K562 (cell line): ENCODE data around the gene SMG1. TPM values are rescaled to one million over a fixed set of nuclear protein-coding genes. Genes with fewer than 3 reads are reported as not detected.

Experiments used
- ATAC-seq: fragments of 200-7000 bp; cut with Tn5 transposase; 3 replicates; pipeline ENCODE4 v1.9.1; 2020; ENCODE audit warnings: moderate library complexity
- BruUV-seq: library from RNA; stranded (reverse); fragments of 400-500 nt; replicated peaks from 2 replicates; lab custom pipeline; 2021; lab: Mats Ljungman, UMichigan
- CTCF ChIA-PET: fragments of 300-600 bp; formaldehyde crosslinking; extraction: SDS; loops from one replicate; lab custom pipeline; 2021; ENCODE audit warnings: low intra/inter-chr PET ratio; lab: Yijun Ruan, JAX
- POLR2A ChIA-PET: fragments of 300-600, 350-650 bp; sonication (Branson Sonifier 250); formaldehyde crosslinking; extraction: SDS; loops from one replicate; lab custom pipeline; 2021; ENCODE audit warnings: antibody characterized with exemption, inconsistent platforms; lab: Yijun Ruan, JAX
- DNase-seq, 4 experiments: peaks; one replicate each; pipeline versions ENCODE4 v3.0.0 to v3.0.0-alpha.2; 2011 to 2018; ENCODE audit warnings: low spot score in 3 of 4, mixed read lengths in 3 of 4; ENCODE audit errors: extremely low read depth in 1 of 4
- FAIRE-seq: peaks from 2 replicates; lab custom pipeline; 2011; peaks lifted over from hg19 to GRCh38; lab: Jason Lieb, UNC
- H2AFZ ChIP-seq: 2 replicates; pipeline ENCODE4 v1.6.0; 2011; ENCODE audit warnings: low read depth, low read length, control low read depth, inconsistent platforms
- H3K27ac ChIP-seq: fragments of 200-600 bp; 3 replicates; pipeline ENCODE4 v1.8.0; 2011; ENCODE audit warnings: low read depth, mild to moderate bottlenecking, control low read depth, inconsistent platforms, low read length, moderate library complexity, mixed read lengths; ENCODE audit errors: extremely low read depth
- H3K27me3 ChIP-seq, 2 experiments: fragments of 300-600 bp in 1 of 2; 2 replicates in 1 of 2; 3 replicates in 1 of 2; pipeline versions ENCODE4 v1.6.0 to v1.8.0; 2011; ENCODE audit warnings: inconsistent platforms in 2 of 2, low read length in 2 of 2, mild to moderate bottlenecking in 1 of 2, mixed read lengths in 1 of 2, moderate library complexity in 1 of 2; ENCODE audit not compliant: control insufficient read depth in 2 of 2, insufficient read depth in 2 of 2
- H3K36me3 ChIP-seq: fragments of 300-600 bp; 3 replicates; pipeline ENCODE4 v1.8.0; 2011; ENCODE audit warnings: mild to moderate bottlenecking, low read length, inconsistent platforms; ENCODE audit not compliant: control insufficient read depth, insufficient read depth
- H3K4me1 ChIP-seq, 2 experiments: fragments of 200-600 bp in 1 of 2; replicated peaks in 1 of 2; 2 replicates in 1 of 2; 3 replicates in 1 of 2; pipeline versions ENCODE4 v1.5.1 to v1.8.0; 2011; ENCODE audit warnings: inconsistent platforms in 2 of 2, low read length in 2 of 2, mild to moderate bottlenecking in 1 of 2, mixed read lengths in 1 of 2, moderate library complexity in 1 of 2; ENCODE audit not compliant: control insufficient read depth in 2 of 2, insufficient read depth in 2 of 2
- H3K4me2 ChIP-seq: 2 replicates; pipeline ENCODE4 v1.6.1; 2011; ENCODE audit warnings: low read length, control low read depth, inconsistent platforms, mixed read lengths; ENCODE audit not compliant: insufficient read depth
- H3K4me3 ChIP-seq: fragments of 200-600 bp; sonication (generic), shearing (Covaris generic); 2 replicates; pipeline ENCODE4 v1.5.1; 2016; ENCODE audit warnings: control low read depth, inconsistent platforms
- H3K79me2 ChIP-seq: fragments of 200-600 bp; 3 replicates; pipeline ENCODE4 v1.8.0; 2011; ENCODE audit warnings: low read length, inconsistent platforms; ENCODE audit not compliant: control insufficient read depth, insufficient read depth
- H3K9ac ChIP-seq, 2 experiments: 2 replicates each; pipeline versions ENCODE4 v1.6.0 to v1.6.1; 2011; ENCODE audit warnings: low read depth in 2 of 2, low read length in 2 of 2, control low read depth in 1 of 2, inconsistent platforms in 1 of 2, mild to moderate bottlenecking in 1 of 2, mixed read lengths in 1 of 2; ENCODE audit not compliant: insufficient read depth in 1 of 2
- H3K9me1 ChIP-seq: one replicate; pipeline ENCODE4 v1.6.0; 2011; ENCODE audit warnings: inconsistent platforms, mild to moderate bottlenecking, low read length, moderate library complexity; ENCODE audit not compliant: control insufficient read depth, insufficient read depth
- H3K9me3 ChIP-seq: replicated peaks from 2 replicates; pipeline ENCODE4 v1.5.1; 2011; ENCODE audit warnings: low read depth, low read length, inconsistent platforms; ENCODE audit not compliant: control insufficient read depth, insufficient read depth
- H4K20me1 ChIP-seq: replicated peaks from 2 replicates; pipeline ENCODE4 v1.6.1; 2011; ENCODE audit warnings: low read length, inconsistent platforms, mixed read lengths; ENCODE audit not compliant: control insufficient read depth, insufficient read depth
- ARID2 ChIP-seq: fragments of 450-650 bp; IDR thresholded peaks from 2 replicates; pipeline ENCODE4 v1.6.1; 2017; ENCODE audit warnings: antibody characterized with exemption, mild to moderate bottlenecking
- CAMTA2 ChIP-seq: fragments of 250-450 bp; sonication (Bioruptor Pico); conservative IDR thresholded peaks from 2 replicates; pipeline ENCODE4 v1.5.1; 2022
- FOS ChIP-seq: IDR thresholded peaks from 3 replicates; pipeline ENCODE4 v1.6.1; 2011; ENCODE audit not compliant: insufficient read length; ENCODE audit errors: extremely low read depth
- KLF1 ChIP-seq: fragments of 450-650 bp; IDR thresholded peaks from 2 replicates; pipeline ENCODE4 v1.6.1; 2016; ENCODE audit warnings: missing genetic modification characterization, missing compliant biosample characterization
- NR2F6 ChIP-seq: fragments of 450-650 bp; formaldehyde crosslinking; IDR thresholded peaks from 2 replicates; pipeline ENCODE4 v1.4.0; 2020; ENCODE audit warnings: mild to moderate bottlenecking
- SMARCE1 ChIP-seq: fragments of 450-650 bp; IDR thresholded peaks from 2 replicates; pipeline ENCODE4 v1.7.1; 2016; ENCODE audit warnings: mild to moderate bottlenecking
- UBTF ChIP-seq, 2 experiments: IDR thresholded peaks; 2 replicates each; pipeline ENCODE4 v1.6.1; 2012; ENCODE audit warnings: improper control_type of control experiment in 2 of 2, low read depth in 2 of 2, low read length in 2 of 2, borderline replicate concordance in 1 of 2
- ZNF184 ChIP-seq: sonication (generic); formaldehyde crosslinking; IDR thresholded peaks from 2 replicates; pipeline ENCODE4 v1.5.0; 2020; ENCODE audit warnings: missing genetic modification reagents
- WGBS: fragments of 100-300 bp; shearing (Covaris generic); methylation state at CpG from one replicate; pipeline ENCODE4 v1.1.6; 2016; ENCODE audit warnings: low coverage, mixed read lengths; ENCODE audit not compliant: insufficient coverage; ENCODE audit errors: missing lambda C conversion rate; 5-methylcytosine and 5-hydroxymethylcytosine counted together
- in situ Hi-C: fragments of 300-500 bp; cut with MboI; formaldehyde crosslinking; loops from 4 replicates; pipeline ENCODE4 v1.15.0; 2018; ENCODE audit warnings: inconsistent platforms, mixed read lengths
- intact Hi-C: fragments of 100-400 bp; cut with micrococcal nuclease; formaldehyde crosslinking; loops from 2 replicates; pipeline ENCODE4 v1.14.2; 2022
- polyA plus RNA-seq, 8 experiments: library from polyadenylated mRNA; depleted of rRNA in 4 of 8; stranded (reverse) in 5 of 8; unstranded in 3 of 8; fragments of >200 nt; fragmentation: Nextera tagmentation in 2 of 8; fragmentation: Illumina TruSeq in 1 of 8; extraction: Ambion mirVana in 2 of 8; extraction: Trizol in 1 of 8; gene quantifications; 2 replicates each; pipeline versions ENCODE4 v1.2.1 to v1.2.3, GENCODE V29; 2011 to 2014; ENCODE audit warnings: inconsistent platforms in 1 of 8, missing spikeins in 1 of 8
- total RNA-seq, 7 experiments: library from RNA; depleted of rRNA in 6 of 7; stranded (reverse); fragments of >200 nt in 6 of 7; fragmentation: Illumina TruSeq in 2 of 7; extraction: Trizol in 2 of 7; gene quantifications; 2 replicates each; pipeline versions ENCODE4 v1.2.1 to v1.2.3, GENCODE V29; 2011 to 2021; ENCODE audit warnings: low replicate concordance in 1 of 7
- TF ChIP-seq, protein P1 (sequence below): fragments of 150-350 bp; IDR thresholded peaks from 2 replicates; pipeline ENCODE4 v1.6.1; 2014; ENCODE audit warnings: low read depth, mild to moderate bottlenecking, low read length, borderline replicate concordance
- TF ChIP-seq, protein P2 (sequence below): fragments of 250-450 bp; sonication (Bioruptor Pico); IDR thresholded peaks from 2 replicates; pipeline ENCODE4 v1.5.0; 2022; ENCODE audit warnings: mild to moderate bottlenecking
- TF ChIP-seq, protein P3 (sequence below): fragments of 250-450 bp; sonication (Bioruptor Pico); IDR thresholded peaks from 2 replicates; pipeline ENCODE4 v1.5.1; 2021; ENCODE audit warnings: mild to moderate bottlenecking

The SMG1 gene
- total and polyA plus RNA-seq, 9 of the 15 experiments (the other 6 are each of a cell fraction or from before 2014, with no cell fraction given) = 3.4 to 54.8 (median 32.0) TPM

GRCh38 chr16:18945233-18945632, 19.0 kb upstream of the SMG1 start:
- ATAC-seq (no peak), FAIRE-seq (no peak), DNase-seq (no peak)
- H3K27ac ChIP-seq = no peak overlapping the region
- no peaks in the 10 kb centered on the region for H4K20me1 ChIP-seq
- H3K79me2 ChIP-seq = no peaks in the 10 kb centered on the region
- no peaks in the 10 kb centered on the region for H3K27me3 ChIP-seq
- in situ Hi-C loops = no loop called here
- H3K36me3 ChIP-seq = no peaks in the 10 kb centered on the region
- H3K9ac ChIP-seq = no peak overlapping the region
- peaks cover 2 to 3% of the 10 kb centered on the region in 2 experiments; a peak in 2 of 5 replicates for H3K4me1 ChIP-seq
- H3K9me1 ChIP-seq = no peaks in the 10 kb centered on the region
- TF ChIP-seq ARID2 (no peak), ZNF184 (CRISPR knock-in tag) (no peak), NR2F6 (no peak), UBTF (IDR thresholded peaks at IDR 0.05; ENCODE audit: borderline replicate concordance in 1 of 2, low read depth in 2 of 2, low read length in 2 of 2) (no peak), SMARCE1 (no peak), CAMTA2 (CRISPR knock-in tag) (no peak), FOS (no peak), KLF1 (no peak)
- TF ChIP-seq, protein P1, sequence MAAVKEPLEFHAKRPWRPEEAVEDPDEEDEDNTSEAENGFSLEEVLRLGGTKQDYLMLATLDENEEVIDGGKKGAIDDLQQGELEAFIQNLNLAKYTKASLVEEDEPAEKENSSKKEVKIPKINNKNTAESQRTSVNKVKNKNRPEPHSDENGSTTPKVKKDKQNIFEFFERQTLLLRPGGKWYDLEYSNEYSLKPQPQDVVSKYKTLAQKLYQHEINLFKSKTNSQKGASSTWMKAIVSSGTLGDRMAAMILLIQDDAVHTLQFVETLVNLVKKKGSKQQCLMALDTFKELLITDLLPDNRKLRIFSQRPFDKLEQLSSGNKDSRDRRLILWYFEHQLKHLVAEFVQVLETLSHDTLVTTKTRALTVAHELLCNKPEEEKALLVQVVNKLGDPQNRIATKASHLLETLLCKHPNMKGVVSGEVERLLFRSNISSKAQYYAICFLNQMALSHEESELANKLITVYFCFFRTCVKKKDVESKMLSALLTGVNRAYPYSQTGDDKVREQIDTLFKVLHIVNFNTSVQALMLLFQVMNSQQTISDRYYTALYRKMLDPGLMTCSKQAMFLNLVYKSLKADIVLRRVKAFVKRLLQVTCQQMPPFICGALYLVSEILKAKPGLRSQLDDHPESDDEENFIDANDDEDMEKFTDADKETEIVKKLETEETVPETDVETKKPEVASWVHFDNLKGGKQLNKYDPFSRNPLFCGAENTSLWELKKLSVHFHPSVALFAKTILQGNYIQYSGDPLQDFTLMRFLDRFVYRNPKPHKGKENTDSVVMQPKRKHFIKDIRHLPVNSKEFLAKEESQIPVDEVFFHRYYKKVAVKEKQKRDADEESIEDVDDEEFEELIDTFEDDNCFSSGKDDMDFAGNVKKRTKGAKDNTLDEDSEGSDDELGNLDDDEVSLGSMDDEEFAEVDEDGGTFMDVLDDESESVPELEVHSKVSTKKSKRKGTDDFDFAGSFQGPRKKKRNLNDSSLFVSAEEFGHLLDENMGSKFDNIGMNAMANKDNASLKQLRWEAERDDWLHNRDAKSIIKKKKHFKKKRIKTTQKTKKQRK = no peak
- TF ChIP-seq, protein P2, sequence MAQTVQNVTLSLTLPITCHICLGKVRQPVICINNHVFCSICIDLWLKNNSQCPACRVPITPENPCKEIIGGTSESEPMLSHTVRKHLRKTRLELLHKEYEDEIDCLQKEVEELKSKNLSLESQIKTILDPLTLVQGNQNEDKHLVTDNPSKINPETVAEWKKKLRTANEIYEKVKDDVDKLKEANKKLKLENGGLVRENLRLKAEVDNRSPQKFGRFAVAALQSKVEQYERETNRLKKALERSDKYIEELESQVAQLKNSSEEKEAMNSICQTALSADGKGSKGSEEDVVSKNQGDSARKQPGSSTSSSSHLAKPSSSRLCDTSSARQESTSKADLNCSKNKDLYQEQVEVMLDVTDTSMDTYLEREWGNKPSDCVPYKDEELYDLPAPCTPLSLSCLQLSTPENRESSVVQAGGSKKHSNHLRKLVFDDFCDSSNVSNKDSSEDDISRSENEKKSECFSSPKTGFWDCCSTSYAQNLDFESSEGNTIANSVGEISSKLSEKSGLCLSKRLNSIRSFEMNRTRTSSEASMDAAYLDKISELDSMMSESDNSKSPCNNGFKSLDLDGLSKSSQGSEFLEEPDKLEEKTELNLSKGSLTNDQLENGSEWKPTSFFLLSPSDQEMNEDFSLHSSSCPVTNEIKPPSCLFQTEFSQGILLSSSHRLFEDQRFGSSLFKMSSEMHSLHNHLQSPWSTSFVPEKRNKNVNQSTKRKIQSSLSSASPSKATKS = no peak
- TF ChIP-seq, protein P3, sequence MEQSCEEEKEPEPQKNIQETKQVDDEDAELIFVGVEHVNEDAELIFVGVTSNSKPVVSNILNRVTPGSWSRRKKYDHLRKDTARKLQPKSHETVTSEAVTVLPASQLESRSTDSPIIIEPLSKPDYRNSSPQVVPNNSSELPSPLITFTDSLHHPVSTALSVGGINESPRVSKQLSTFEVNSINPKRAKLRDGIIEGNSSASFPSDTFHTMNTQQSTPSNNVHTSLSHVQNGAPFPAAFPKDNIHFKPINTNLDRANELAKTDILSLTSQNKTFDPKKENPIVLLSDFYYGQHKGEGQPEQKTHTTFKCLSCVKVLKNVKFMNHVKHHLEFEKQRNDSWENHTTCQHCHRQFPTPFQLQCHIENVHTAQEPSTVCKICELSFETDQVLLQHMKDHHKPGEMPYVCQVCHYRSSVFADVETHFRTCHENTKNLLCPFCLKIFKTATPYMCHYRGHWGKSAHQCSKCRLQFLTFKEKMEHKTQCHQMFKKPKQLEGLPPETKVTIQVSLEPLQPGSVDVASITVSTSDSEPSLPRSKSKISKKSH (CRISPR knock-in tag) = no peak
- CTCF ChIA-PET = no interaction called here
- peak overlapping the region; percentile 89 for H2AFZ ChIP-seq
- POLR2A ChIA-PET = interaction anchor here (1.1 to 2.9 kb wide), 4 partner anchors 8 to 143 kb away, joined by 4 to 14 read pairs (median 8); partner anchors contain the start of gene ARL6IP1
- TSS peak; percentile 79 for BruUV-seq
- no peak overlapping the region for H3K4me3 ChIP-seq
- no peak overlapping the region for H3K4me2 ChIP-seq
- no peaks in the 10 kb centered on the region for H3K9me3 ChIP-seq
- WGBS = 83% methylated on average over 7 of the region's 7 CpGs
- intact Hi-C loops = no loop called here
